Upper lobe of right lung (tissue), 1 donor: ENCODE measurements around the gene DMAP1. TPM values are rescaled to one million over a fixed set of nuclear protein-coding genes. Genes with fewer than 3 reads are reported as not detected.

Source experiments
- ATAC-seq: fragments of 200-7000 bp; cut with Tn5 transposase; one replicate; pipeline ENCODE4 v1.9.1; 2020; ENCODE audit warnings: mild to moderate bottlenecking, moderate library complexity
- DNase-seq: peaks from one replicate; pipeline ENCODE4 v3.0.0-alpha.2; 2020
- H3K27ac ChIP-seq: fragments of 200-600 bp; one replicate; pipeline ENCODE4 v1.8.0; 2022
- H3K27me3 ChIP-seq: fragments of 200-600 bp; one replicate; pipeline ENCODE4 v1.8.0; 2022; ENCODE audit warnings: mild to moderate bottlenecking
- H3K36me3 ChIP-seq: fragments of 200-600 bp; one replicate; pipeline ENCODE4 v1.8.0; 2022
- H3K4me1 ChIP-seq: fragments of 200-600 bp; one replicate; pipeline ENCODE4 v1.8.0; 2022
- H3K4me3 ChIP-seq: fragments of 200-600 bp; one replicate; pipeline ENCODE4 v1.8.0; 2022; ENCODE audit warnings: mild to moderate bottlenecking
- H3K9me3 ChIP-seq: fragments of 200-600 bp; one replicate; pipeline ENCODE4 v1.8.0; 2022
- CTCF ChIP-seq: fragments of 200-600 bp; IDR thresholded peaks from one replicate; pipeline ENCODE4 v1.8.0; 2022; ENCODE audit warnings: antibody characterized with exemption
- intact Hi-C: fragments of 100-400 bp; cut with DNase I; formaldehyde crosslinking; loops from one replicate; pipeline ENCODE4 v1.11.0; 2022
- total RNA-seq: library from RNA; stranded (reverse); fragmentation: NEBNext Ultra II Directional; extraction: Animal tissue kit (Norgen Biotek cat#: 25700); gene quantifications from one replicate; pipeline ENCODE4 v1.2.1, GENCODE V29; 2021
- donor health status: DM: no; HTN: yes; CAD: no; lungs with severe emphysema.

The DMAP1 gene
- total RNA-seq, 1 donor from 2014 or later: 34.0 TPM

GRCh38 chr1:44208226-44208625, 5.0 kb upstream of the DMAP1 start:
- Histone ChIP-seq H3K4me1 (peaks cover 9% of the 10 kb centered on the region), H3K27me3 (no peaks in the 10 kb centered on the region), H3K9me3 (no peaks in the 10 kb centered on the region), H3K4me3 (no peak overlapping the region), H3K27ac (no peak overlapping the region), H3K36me3 (no peaks in the 10 kb centered on the region)
- ATAC-seq (no peak), DNase-seq (no peak)
- no peak for TF ChIP-seq CTCF
- intact Hi-C loops: no loop called here

GRCh38 chr1:44210595-44210994, 2.7 kb upstream of the DMAP1 start:
- Histone ChIP-seq H3K36me3 (peaks cover 10% of the 10 kb centered on the region), H3K4me3 (no peak overlapping the region), H3K4me1 (peaks cover 17% of the 10 kb centered on the region), H3K27me3 (no peaks in the 10 kb centered on the region), H3K9me3 (no peaks in the 10 kb centered on the region), H3K27ac (no peak overlapping the region)
- TF ChIP-seq CTCF: no peak
- intact Hi-C loops: no loop called here
- no peak for ATAC-seq
- no peak for DNase-seq

GRCh38 chr1:44212355-44213221, 683 bp upstream of the DMAP1 start:
- intact Hi-C loops: no loop called here
- TF ChIP-seq CTCF: no peak
- peaks cover 26% of the 10 kb centered on the region for H3K36me3 ChIP-seq
- peak overlapping the region; percentile 68 for H3K27ac ChIP-seq
- peak overlapping the region; percentile 79 for H3K4me3 ChIP-seq
- DNase-seq: no peak
- ATAC-seq: no peak
- peaks cover 17% of the 10 kb centered on the region for H3K4me1 ChIP-seq
- no peaks in the 10 kb centered on the region for H3K9me3 ChIP-seq
- H3K27me3 ChIP-seq: no peaks in the 10 kb centered on the region

GRCh38 chr1:44217809-44218410, 4.6 kb downstream of the DMAP1 start:
- TF ChIP-seq CTCF: peak; percentile 85
- DNase-seq (peak; percentile 80), ATAC-seq (peak; percentile 69)
- Histone ChIP-seq H3K4me1 (peaks cover 8% of the 10 kb centered on the region), H3K27ac (no peak overlapping the region), H3K9me3 (no peaks in the 10 kb centered on the region), H3K27me3 (no peaks in the 10 kb centered on the region), H3K4me3 (no peak overlapping the region), H3K36me3 (peaks cover 62% of the 10 kb centered on the region)
- intact Hi-C loops: no loop called here

- Histone ChIP-seq H3K27ac (no peak overlapping the region), H3K36me3 (peaks cover 62% of the 10 kb centered on the region), H3K4me3 (no peak overlapping the region), H3K4me1 (peaks cover 7% of the 10 kb centered on the region), H3K27me3 (no peaks in the 10 kb centered on the region), H3K9me3 (no peaks in the 10 kb centered on the region)
- TF ChIP-seq CTCF: no peak
- intact Hi-C loops: no loop called here
- ATAC-seq (no peak), DNase-seq (no peak)
Measured at GRCh38 chr1:44218503-44219300, 5.4 kb downstream of the DMAP1 start.
